Gastrocnemius medialis (tissue), 4 donors: Measurements from ENCODE around the gene ITIH5. TPM values are rescaled to one million over a fixed set of nuclear protein-coding genes. Genes with fewer than 3 reads are reported as not detected.

Experiments used
- ATAC-seq, 2 donors: fragments of 150-250 bp; one replicate each; pipeline ENCODE4 v1.9.1; 2016
- DNase-seq, 2 donors: peaks; one replicate each; pipeline ENCODE4 v3.0.0-alpha.2; 2019
- H3K27ac ChIP-seq, 4 donors: fragments of 200-600 bp; sonication (generic); 1 replicate in 1 of 4; 2 replicates in 3 of 4; pipeline ENCODE4 v1.5.1; 2016 to 2018; ENCODE audit warnings: mild to moderate bottlenecking in 2 of 4, moderate library complexity in 1 of 4
- H3K27me3 ChIP-seq, 3 donors: fragments of 200-600 bp; sonication (generic) in 2 of 3; 1 replicate in 1 of 3; 2 replicates in 2 of 3; pipeline versions ENCODE4 v1.5.1 to v1.6.0; 2016 to 2019; ENCODE audit warnings: mild to moderate bottlenecking in 1 of 3, moderate library complexity in 1 of 3
- H3K36me3 ChIP-seq, 2 donors: fragments of 200-600 bp; sonication (generic) in 1 of 2; one replicate each; pipeline ENCODE4 v1.5.1; 2017 to 2018
- H3K4me1 ChIP-seq, 2 donors: fragments of 200-600 bp; sonication (generic) in 1 of 2; one replicate each; pipeline ENCODE4 v1.5.1; 2016 to 2017; ENCODE audit warnings: mild to moderate bottlenecking in 2 of 2
- H3K4me3 ChIP-seq, 4 donors: fragments of 200-600 bp; sonication (generic) in 3 of 4; 1 replicate in 1 of 4; 2 replicates in 3 of 4; pipeline ENCODE4 v1.5.1; 2016 to 2019; ENCODE audit warnings: mild to moderate bottlenecking in 2 of 4
- H3K9me3 ChIP-seq, 3 donors: fragments of 200-600 bp; sonication (generic) in 2 of 3; 1 replicate in 1 of 3; 2 replicates in 2 of 3; pipeline ENCODE4 v1.5.1; 2016 to 2019
- POLR2A ChIP-seq, 2 donors: fragments of 450-650 bp; IDR thresholded peaks; one replicate each; pipeline ENCODE4 v1.6.1; 2017; ENCODE audit warnings: antibody characterized with exemption in 2 of 2, mild to moderate bottlenecking in 2 of 2, moderate library complexity in 2 of 2
- in situ Hi-C, 4 donors: fragments of 200-750 bp; cut with MboI; loops; one replicate each; pipeline versions ENCODE4 v1.15.0 to v1.8.0; 2017; ENCODE audit warnings: low sequenced_read_pairs in 4 of 4
- intact Hi-C: fragments of 100-400 bp; cut with DNase I; formaldehyde crosslinking; loops from one replicate; pipeline ENCODE4 v1.15.1; 2023; ENCODE audit warnings: low total_unique reads
- total RNA-seq, 4 donors: library from RNA; depleted of rRNA; stranded (reverse); fragments of >200 nt; gene quantifications; one replicate each; pipeline versions ENCODE4 v1.1.0 to v1.2.3, GENCODE V29; 2016
- TF ChIP-seq, protein P1 (sequence below), 5 experiments: fragments of 450-650 bp in 3 of 5; fragments of 200-600 bp in 2 of 5; sonication (generic) in 2 of 5; IDR thresholded peaks in 4 of 5; conservative IDR thresholded peaks in 1 of 5; 1 replicate in 4 of 5; 2 replicates in 1 of 5; pipeline ENCODE4 v1.5.1; 2016 to 2019; ENCODE audit warnings: antibody characterized with exemption in 5 of 5, mild to moderate bottlenecking in 3 of 5, moderate library complexity in 3 of 5

The ITIH5 gene
- total RNA-seq, 4 donors from 2014 or later, result 3.9 to 14.0 (median 6.9) TPM

DNA sequence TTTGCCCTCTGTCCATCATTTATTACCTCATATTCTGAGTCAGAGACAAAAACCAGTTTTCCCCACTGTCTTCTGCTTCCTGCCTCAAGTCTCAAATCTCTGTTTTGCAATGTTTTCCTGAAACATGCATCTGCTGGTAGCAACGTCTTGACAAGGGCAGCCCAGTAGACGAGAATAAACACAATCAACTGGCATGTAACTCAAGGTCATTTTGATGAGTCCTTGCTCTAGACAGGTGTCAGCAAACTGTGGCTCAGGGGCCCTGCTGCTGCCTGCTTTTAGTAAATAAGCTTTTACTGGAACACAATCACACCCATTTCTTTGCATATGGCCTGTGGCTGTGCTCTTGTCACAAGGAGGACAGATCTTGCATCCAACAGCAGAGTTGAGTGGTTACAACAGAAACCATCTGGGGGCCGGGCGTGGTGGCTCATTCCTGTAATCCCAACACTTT, 59.8 kb downstream of the ITIH5 start:
- Histone ChIP-seq H3K27ac (peak overlapping the region in 1 of 4 donors; percentile 28), H3K4me3 (no peak overlapping the region), H3K27me3 (no peaks in the 10 kb centered on the region), H3K36me3 (no peaks in the 10 kb centered on the region), H3K4me1 (peaks cover 9% of the 10 kb centered on the region in 2 donors), H3K9me3 (no peaks in the 10 kb centered on the region)
- TF ChIP-seq, protein P1, sequence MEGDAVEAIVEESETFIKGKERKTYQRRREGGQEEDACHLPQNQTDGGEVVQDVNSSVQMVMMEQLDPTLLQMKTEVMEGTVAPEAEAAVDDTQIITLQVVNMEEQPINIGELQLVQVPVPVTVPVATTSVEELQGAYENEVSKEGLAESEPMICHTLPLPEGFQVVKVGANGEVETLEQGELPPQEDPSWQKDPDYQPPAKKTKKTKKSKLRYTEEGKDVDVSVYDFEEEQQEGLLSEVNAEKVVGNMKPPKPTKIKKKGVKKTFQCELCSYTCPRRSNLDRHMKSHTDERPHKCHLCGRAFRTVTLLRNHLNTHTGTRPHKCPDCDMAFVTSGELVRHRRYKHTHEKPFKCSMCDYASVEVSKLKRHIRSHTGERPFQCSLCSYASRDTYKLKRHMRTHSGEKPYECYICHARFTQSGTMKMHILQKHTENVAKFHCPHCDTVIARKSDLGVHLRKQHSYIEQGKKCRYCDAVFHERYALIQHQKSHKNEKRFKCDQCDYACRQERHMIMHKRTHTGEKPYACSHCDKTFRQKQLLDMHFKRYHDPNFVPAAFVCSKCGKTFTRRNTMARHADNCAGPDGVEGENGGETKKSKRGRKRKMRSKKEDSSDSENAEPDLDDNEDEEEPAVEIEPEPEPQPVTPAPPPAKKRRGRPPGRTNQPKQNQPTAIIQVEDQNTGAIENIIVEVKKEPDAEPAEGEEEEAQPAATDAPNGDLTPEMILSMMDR (IDR thresholded peaks at IDR 0.05 in 4 of 5, conservative IDR thresholded peaks at IDR 0.05 in 1 of 5), result no peak
- TF ChIP-seq POLR2A (IDR thresholded peaks at IDR 0.05), result no peak
- peak; percentile 52 to 71 for ATAC-seq
- in situ Hi-C loops, result no loop called here
- peak in 1 of 2 donors; percentile 19 for DNase-seq
- intact Hi-C loops, result no loop called here

DNA sequence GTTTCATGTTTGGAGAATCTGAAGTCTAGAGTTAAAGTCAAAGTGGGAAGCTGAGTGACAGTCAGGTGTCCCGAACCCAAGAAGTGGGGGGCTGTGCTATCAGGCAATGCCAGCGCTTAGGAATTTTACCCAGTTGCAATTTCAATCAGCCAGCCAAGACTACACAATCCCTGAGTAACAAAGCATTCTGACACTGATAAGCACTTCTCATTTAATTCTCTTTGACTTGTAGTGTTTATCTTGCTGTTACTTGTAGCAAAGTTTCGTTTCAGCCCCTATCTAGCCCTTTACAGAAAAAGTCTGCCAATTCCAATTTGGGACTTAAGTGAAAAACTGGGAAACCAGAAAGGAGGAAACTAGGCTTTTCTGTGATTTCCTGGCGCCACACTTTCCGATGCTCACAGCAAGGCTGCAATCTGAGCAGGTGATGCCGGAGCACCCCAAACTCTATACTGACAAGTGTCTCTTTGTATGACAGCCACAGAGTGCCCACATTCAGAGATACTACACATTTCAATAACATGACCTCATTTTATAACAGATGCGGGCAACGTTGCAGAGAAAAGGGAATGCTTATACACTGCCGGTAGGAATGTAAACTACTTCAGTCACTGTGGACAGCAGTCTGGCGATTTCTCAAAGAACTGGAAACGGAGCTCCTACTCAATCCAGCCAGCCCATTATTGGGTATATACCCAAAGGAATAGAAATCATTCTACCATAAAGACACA, 61.0 kb downstream of the ITIH5 start:
- Histone ChIP-seq H3K9me3 (no peaks in the 10 kb centered on the region), H3K4me1 (peaks cover 9% of the 10 kb centered on the region in 2 donors), H3K27ac (no peak overlapping the region), H3K27me3 (no peaks in the 10 kb centered on the region), H3K36me3 (no peaks in the 10 kb centered on the region), H3K4me3 (no peak overlapping the region)
- in situ Hi-C loops (no loop called here), intact Hi-C loops (no loop called here)
- TF ChIP-seq, protein P1 (IDR thresholded peaks at IDR 0.05 in 4 of 5, conservative IDR thresholded peaks at IDR 0.05 in 1 of 5), result no peak
- no peak for TF ChIP-seq POLR2A (IDR thresholded peaks at IDR 0.05)
- no peak for ATAC-seq
- no peak for DNase-seq

DNA sequence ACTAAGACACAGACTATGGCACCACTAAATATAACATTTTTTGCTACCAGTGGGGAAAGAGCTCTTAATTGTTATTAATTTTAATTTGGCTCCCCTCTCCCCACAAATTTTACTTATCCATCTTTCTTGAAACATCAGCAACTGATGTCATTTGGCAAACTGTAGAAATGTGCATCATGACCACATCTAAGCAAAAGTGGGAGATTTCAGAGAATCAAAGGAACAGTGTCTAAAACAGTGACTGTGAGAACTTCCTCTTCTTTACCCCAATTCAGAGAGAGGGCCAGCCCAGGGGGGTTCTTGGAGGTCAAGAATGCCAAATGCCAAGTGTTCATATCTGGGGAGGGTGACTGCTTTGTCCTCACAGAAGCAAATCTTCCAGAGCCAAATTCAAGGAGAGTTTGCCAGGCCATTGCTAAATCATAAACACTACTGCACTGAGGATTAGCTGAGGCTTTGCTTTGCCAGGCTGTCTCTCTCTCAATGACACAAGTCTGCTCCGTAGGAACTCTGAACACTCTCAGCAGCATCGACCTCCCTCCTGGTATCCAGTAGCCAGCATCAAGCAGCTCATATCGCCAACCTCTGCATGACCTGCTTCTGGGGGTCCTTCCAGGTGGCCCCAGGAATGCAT, 65.6 kb downstream of the ITIH5 start:
- Histone ChIP-seq H3K4me3 (no peak overlapping the region), H3K9me3 (no peaks in the 10 kb centered on the region), H3K27ac (no peak overlapping the region), H3K36me3 (no peaks in the 10 kb centered on the region), H3K4me1 (no peaks in the 10 kb centered on the region), H3K27me3 (no peaks in the 10 kb centered on the region)
- TF ChIP-seq, protein P1 (IDR thresholded peaks at IDR 0.05 in 4 of 5, conservative IDR thresholded peaks at IDR 0.05 in 1 of 5), result no peak
- no peak for TF ChIP-seq POLR2A (IDR thresholded peaks at IDR 0.05)
- ATAC-seq, result no peak
- no peak for DNase-seq
- in situ Hi-C loops (no loop called here), intact Hi-C loops (no loop called here)

DNA sequence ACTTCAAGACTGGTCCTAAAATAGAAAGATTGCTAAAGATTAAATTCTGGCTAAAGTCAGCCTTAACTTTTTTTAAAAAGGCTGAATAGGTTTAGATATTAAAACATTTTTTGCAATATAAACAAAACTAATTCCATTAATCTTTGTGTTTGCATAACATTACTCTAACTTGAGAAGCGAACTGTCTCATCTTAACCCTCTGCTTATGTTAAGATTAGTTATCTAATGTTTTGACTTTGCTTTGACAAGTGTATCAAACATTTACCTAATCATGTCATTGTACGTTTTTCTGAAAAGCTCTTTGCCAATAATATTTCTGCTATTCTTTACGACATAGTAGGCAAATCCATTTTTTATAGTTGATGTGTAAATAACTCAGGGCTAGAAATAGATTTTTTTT, 68.0 kb downstream of the ITIH5 start:
- no peaks in the 10 kb centered on the region for H3K36me3 ChIP-seq
- in situ Hi-C loops, result no loop called here
- no peak overlapping the region for H3K4me3 ChIP-seq
- ATAC-seq, result no peak
- no peaks in the 10 kb centered on the region for H3K9me3 ChIP-seq
- intact Hi-C loops, result no loop called here
- no peak overlapping the region for H3K27ac ChIP-seq
- no peaks in the 10 kb centered on the region for H3K4me1 ChIP-seq
- no peak for DNase-seq
- H3K27me3 ChIP-seq, result no peaks in the 10 kb centered on the region
- TF ChIP-seq, protein P1 (IDR thresholded peaks at IDR 0.05 in 4 of 5, conservative IDR thresholded peaks at IDR 0.05 in 1 of 5), result no peak
- TF ChIP-seq POLR2A (IDR thresholded peaks at IDR 0.05), result no peak
